A549 (cell line): ENCODE measurements around the gene HSD17B1.

ENCODE experiments used
- CTCF ChIP-seq: fragments of >200 bp; sonication (Bioruptor Twin); formaldehyde crosslinking; IDR thresholded peaks from 3 replicates; pipeline ENCODE4 v1.5.1; 2016
- MAFK ChIP-seq: fragments of 450-650 bp; IDR thresholded peaks from 2 replicates; pipeline ENCODE4 v1.6.1; 2014; ENCODE audit not compliant: partially characterized antibody
- NPAS2 ChIP-seq: fragments of 250-450 bp; sonication (Bioruptor Pico); IDR thresholded peaks from 2 replicates; pipeline ENCODE4 v1.8.0; 2022; ENCODE audit warnings: mild to moderate bottlenecking, moderate library complexity, borderline replicate concordance
- NR3C1 ChIP-seq: fragments of >200 bp; sonication (Bioruptor Twin); formaldehyde crosslinking; IDR thresholded peaks from 3 replicates; pipeline ENCODE4 v1.6.1; 2017
- POLR2A ChIP-seq: IDR thresholded peaks from 2 replicates; pipeline ENCODE4 v1.6.1; 2012; ENCODE audit warnings: mild to moderate bottlenecking, low read length
- REST ChIP-seq: fragments of 200-600 bp; sonication (generic); IDR thresholded peaks from 2 replicates; pipeline ENCODE4 v1.6.1; 2016; ENCODE audit warnings: antibody characterized with exemption, mild to moderate bottlenecking, moderate library complexity
- USF2 ChIP-seq: fragments of 450-650 bp; IDR thresholded peaks from 2 replicates; pipeline ENCODE4 v1.6.1; 2014; ENCODE audit warnings: antibody characterized with exemption

GRCh38 chr17:42537156-42537805 is 15.4 kb upstream of the HSD17B1 start:
- TF ChIP-seq POLR2A (0 out of 2 replicates have a peak, but pooled peaks have one; percentile 16), NPAS2 (no peak), MAFK (no peak), REST (no peak), CTCF (no peak), USF2 (no peak), NR3C1 (no peak)
